Erythroblast (primary cell): ENCODE results near the gene ZNF609.

Experiments used
- GATA1 ChIP-seq: IDR thresholded peaks from 2 replicates; pipeline ENCODE4 v1.6.1; 2011; ENCODE audit warnings: low read depth, mild to moderate bottlenecking, control low read depth, low read length, moderate library complexity
- POLR2A ChIP-seq: IDR thresholded peaks from 2 replicates; pipeline ENCODE4 v1.6.1; 2011; ENCODE audit warnings: mild to moderate bottlenecking, low read length

DNA sequence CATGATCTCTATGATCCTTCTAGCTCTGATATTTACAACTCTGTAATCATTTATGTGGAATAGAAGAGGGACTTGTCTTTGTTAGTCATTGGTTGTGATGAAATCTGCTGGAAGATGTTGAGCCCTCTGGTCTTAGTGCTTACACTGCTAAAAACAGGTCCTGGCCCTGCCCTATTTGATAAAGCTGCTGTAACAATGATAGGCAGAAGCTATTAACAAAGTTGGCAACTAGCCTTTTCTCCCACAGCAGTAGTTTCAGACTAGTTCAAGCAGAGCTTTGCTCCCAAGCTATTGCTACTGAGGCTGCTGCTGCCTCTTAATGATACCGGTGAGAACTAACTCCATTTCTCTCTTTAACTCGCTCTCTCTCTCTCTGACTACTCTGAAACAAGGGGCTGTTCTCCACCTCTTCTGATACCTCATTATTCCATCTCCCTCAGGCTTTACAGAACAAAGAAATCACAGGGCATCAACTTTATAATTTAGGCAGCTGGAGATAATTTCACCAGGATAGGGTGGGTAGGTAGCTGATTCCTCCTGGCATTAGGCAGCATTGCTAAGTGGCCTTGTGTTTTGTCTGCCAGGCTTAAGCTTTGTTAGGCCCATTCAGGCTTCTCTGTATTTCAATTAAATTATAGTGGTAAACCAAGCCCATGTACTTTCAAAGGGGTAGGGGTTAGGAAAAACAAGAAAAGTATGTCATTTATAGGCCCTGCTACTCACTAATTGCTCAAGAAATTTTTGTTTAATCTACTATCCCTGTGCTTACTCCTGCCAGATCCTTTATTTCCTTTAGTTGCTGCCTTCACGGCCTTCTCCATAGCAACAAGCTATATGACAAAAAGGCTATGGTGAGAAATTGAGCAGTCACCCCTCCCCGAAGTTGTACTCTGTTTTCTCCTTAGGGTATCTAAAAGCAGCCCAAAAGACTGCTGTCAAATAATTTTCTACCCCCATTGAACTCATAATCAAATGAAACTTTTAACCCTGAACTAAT, 175.4 kb downstream of the ZNF609 start:
- TF ChIP-seq POLR2A (no peak), GATA1 (no peak)
